ENCODE data around the gene DBT.

GRCh38 chr1:100151679-100152078, 98.0 kb downstream of the DBT start:
- no peak for TF ChIP-seq CTCF (IDR thresholded peaks at IDR 0.05)
- TF ChIP-seq POLR2A (IDR thresholded peaks at IDR 0.05): no peak
